Right forelimb (tissue), 1 donor: ENCODE data around the gene VCAN.
A peak's percentile ranks its signal among the peaks of the same experiment; 100 is the strongest.

Experiments
- DNase-seq: peaks from one replicate; pipeline ENCODE4 v3.0.0-alpha.2; 2018

VCAN gene

GRCh38 chr5:83469075-83469474 is 2.5 kb upstream of the VCAN start:
- DNase-seq = no peak

GRCh38 chr5:83470526-83471404 is 779 bp upstream of the VCAN start:
- DNase-seq = no peak

GRCh38 chr5:83472213-83472507 is 616 bp downstream of the VCAN start:
- no peak for DNase-seq

- peak; percentile 77 for DNase-seq
These were observed 1.2 kb downstream of the VCAN start for GRCh38 chr5:83472508-83473345.

- DNase-seq = peak; percentile 97
These were observed 2.0 kb downstream of the VCAN start for GRCh38 chr5:83473346-83474160.

- peak; percentile 94 for DNase-seq
These were observed 2.7 kb downstream of the VCAN start for GRCh38 chr5:83474161-83474796.

- no peak for DNase-seq
These were observed 3.4 kb downstream of the VCAN start for GRCh38 chr5:83474991-83475390.

- no peak for DNase-seq
These were observed 3.9 kb downstream of the VCAN start for GRCh38 chr5:83475391-83475863.

- no peak for DNase-seq
These were observed 4.6 kb downstream of the VCAN start for GRCh38 chr5:83475935-83476814.

GRCh38 chr5:83482961-83483360 is 11.4 kb downstream of the VCAN start:
- DNase-seq = no peak

- DNase-seq = no peak
These were observed 12.8 kb downstream of the VCAN start for GRCh38 chr5:83484294-83484693.

- DNase-seq = no peak
These were observed 14.3 kb downstream of the VCAN start for GRCh38 chr5:83485842-83486241.

GRCh38 chr5:83487155-83487554 is 15.6 kb downstream of the VCAN start:
- DNase-seq = no peak

GRCh38 chr5:83488271-83488670 is 16.7 kb downstream of the VCAN start:
- no peak for DNase-seq

GRCh38 chr5:83488821-83489220 is 17.3 kb downstream of the VCAN start:
- no peak for DNase-seq

- DNase-seq = no peak
These were observed 18.7 kb downstream of the VCAN start for GRCh38 chr5:83490203-83490602.

- DNase-seq = no peak
These were observed 20.8 kb downstream of the VCAN start for GRCh38 chr5:83492331-83492730.

- DNase-seq = no peak
These were observed 22.1 kb downstream of the VCAN start for GRCh38 chr5:83493644-83494043.

- no peak for DNase-seq
These were observed 22.6 kb downstream of the VCAN start for GRCh38 chr5:83494087-83494620.

- no peak for DNase-seq
These were observed 23.1 kb downstream of the VCAN start for GRCh38 chr5:83494666-83495065.

- DNase-seq = no peak
These were observed 25.1 kb downstream of the VCAN start for GRCh38 chr5:83496626-83497025.
